ENCODE results near the gene ZNF74. TPM values are rescaled to one million over a fixed set of nuclear protein-coding genes. Genes with fewer than 3 reads are reported as not detected.
A peak's percentile ranks its signal among the peaks of the same experiment; 100 is the strongest.

Gene ZNF74
- polyA plus RNA-seq, 3 donors: 1.9 to 4.8 (median 1.9) TPM

DNA sequence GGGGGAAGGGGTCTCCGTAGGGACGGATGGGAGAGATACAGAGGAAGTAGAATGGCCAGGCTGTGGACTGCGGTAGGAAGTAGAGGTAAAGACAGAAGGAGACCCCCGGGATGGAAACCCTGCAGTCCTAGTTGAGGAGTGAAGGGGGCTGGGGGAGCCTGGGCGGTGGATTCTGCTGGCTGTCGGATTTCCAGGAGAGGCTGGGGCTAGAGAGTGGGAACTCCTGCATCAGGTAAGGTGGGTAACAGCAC is 44.4 kb downstream of the ZNF74 start:
- Histone ChIP-seq H4K20me1 (ENCODE audit: insufficient read depth, low read length) (peaks cover 13% of the 10 kb centered on the region), H3K27ac (ENCODE audit: low read depth in 1 of 2, low read length in 2 of 2) (no peak overlapping the region), H3K4me2 (replicated peaks; ENCODE audit: extremely low read depth, low read length, poor library complexity, severe bottlenecking) (no peak overlapping the region), H3K9ac (ENCODE audit: insufficient read depth, low read length, poor library complexity, severe bottlenecking) (no peak overlapping the region), H3K79me2 (ENCODE audit: insufficient read depth, low read length) (no peaks in the 10 kb centered on the region), H3K36me3 (replicated peaks in 1 of 2; ENCODE audit: control insufficient read depth in 1 of 2, insufficient read depth in 2 of 2, low read length in 2 of 2) (peaks cover 15 to 30% of the 10 kb centered on the region in 2 donors), H3K9me3 (replicated peaks in 1 of 2; ENCODE audit: control insufficient read depth in 1 of 2, insufficient read depth in 1 of 2, low read length in 2 of 2) (peaks cover 0 to 21% of the 10 kb centered on the region in 2 donors), H2AFZ (ENCODE audit: insufficient read depth, low read depth, low read length, poor library complexity, severe bottlenecking) (no peak overlapping the region), H3K4me1 (ENCODE audit: control insufficient read depth in 1 of 2, insufficient read depth in 2 of 2, low read length in 2 of 2) (peaks cover 13 to 19% of the 10 kb centered on the region in 2 donors), H3K27me3 (ENCODE audit: control insufficient read depth in 2 of 2, insufficient read depth in 2 of 2, low read length in 2 of 2) (peaks cover 36 to 56% of the 10 kb centered on the region in 2 donors), H3K4me3 (replicated peaks in 1 of 3; ENCODE audit: low read depth in 2 of 3, low read length in 3 of 3) (no peak overlapping the region)
- peaks cover 55 to 59% (median 56%) of the 10 kb centered on the region in 3 donors for H3K27me3 Mint-ChIP-seq (ENCODE audit: low read depth in 3 of 3)
- intact Hi-C loops (cut with micrococcal nuclease): no loop called here
- DNase-seq: no peak
- H3K4me3 Mint-ChIP-seq: peak overlapping the region in 1 of 2 donors; percentile 78
- H3K4me1 Mint-ChIP-seq: peaks cover 15% of the 10 kb centered on the region
- H3K27ac Mint-ChIP-seq: peak overlapping the region in 2 of 7 donors; percentile 53 to 61
- TF ChIP-seq, protein P1, sequence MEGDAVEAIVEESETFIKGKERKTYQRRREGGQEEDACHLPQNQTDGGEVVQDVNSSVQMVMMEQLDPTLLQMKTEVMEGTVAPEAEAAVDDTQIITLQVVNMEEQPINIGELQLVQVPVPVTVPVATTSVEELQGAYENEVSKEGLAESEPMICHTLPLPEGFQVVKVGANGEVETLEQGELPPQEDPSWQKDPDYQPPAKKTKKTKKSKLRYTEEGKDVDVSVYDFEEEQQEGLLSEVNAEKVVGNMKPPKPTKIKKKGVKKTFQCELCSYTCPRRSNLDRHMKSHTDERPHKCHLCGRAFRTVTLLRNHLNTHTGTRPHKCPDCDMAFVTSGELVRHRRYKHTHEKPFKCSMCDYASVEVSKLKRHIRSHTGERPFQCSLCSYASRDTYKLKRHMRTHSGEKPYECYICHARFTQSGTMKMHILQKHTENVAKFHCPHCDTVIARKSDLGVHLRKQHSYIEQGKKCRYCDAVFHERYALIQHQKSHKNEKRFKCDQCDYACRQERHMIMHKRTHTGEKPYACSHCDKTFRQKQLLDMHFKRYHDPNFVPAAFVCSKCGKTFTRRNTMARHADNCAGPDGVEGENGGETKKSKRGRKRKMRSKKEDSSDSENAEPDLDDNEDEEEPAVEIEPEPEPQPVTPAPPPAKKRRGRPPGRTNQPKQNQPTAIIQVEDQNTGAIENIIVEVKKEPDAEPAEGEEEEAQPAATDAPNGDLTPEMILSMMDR (IDR thresholded peaks at IDR 0.05): no peak
- H3K36me3 Mint-ChIP-seq: peaks cover 43 to 51% of the 10 kb centered on the region in 2 donors
- peaks cover 0 to 26% (median 11%) of the 10 kb centered on the region in 7 donors for H3K9me3 Mint-ChIP-seq
- 27% methylated on average over 6 of the region's 6 CpGs for WGBS (ENCODE audit: insufficient coverage)

DNA sequence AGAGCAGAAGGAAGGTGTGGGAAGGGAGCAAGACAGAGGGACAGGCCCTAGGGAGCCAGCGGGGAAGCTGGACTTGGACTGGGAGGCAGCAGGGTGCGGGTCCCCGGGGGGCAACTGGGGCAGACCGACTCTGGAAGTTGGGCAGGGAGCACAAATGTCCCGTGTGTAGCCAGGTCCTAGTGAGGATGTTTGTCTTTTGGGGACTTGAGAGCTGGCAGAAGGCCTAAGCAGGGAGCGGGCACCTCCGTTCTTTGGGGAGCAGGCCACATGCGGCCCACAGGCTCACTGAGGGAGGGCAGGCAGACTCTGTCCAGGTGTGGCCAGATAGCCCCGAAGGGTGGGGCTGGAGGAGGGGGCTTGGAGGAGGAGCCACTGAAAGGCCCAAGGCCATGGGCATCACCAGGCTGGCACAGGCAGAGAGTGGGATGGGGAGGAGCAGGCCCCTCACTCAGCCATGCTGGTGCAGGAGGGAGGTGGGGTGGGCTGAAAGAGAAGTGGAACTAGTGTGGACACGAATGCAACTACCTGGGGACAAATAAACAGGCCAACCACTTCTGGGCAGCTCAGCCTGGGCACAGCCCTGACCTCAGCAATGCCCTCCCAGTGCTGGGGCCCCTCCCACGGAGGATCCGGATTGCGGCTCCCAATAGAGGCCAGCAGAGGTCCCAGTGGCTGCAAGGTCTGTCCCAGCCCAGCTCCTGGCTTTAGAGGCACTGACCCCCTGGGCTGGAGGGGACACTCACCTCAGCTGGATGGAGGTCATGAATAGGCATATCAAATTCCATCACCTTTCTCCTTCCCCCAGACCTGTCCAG is 44.9 kb downstream of the ZNF74 start:
- 79% methylated on average over 10 of the region's 13 CpGs for WGBS (ENCODE audit: insufficient coverage)
- peaks cover 0 to 26% (median 11%) of the 10 kb centered on the region in 7 donors for H3K9me3 Mint-ChIP-seq
- DNase-seq: no peak
- H3K27ac ChIP-seq (ENCODE audit: low read depth in 1 of 2, low read length in 2 of 2): no peak overlapping the region
- H3K27me3 ChIP-seq (ENCODE audit: control insufficient read depth in 2 of 2, insufficient read depth in 2 of 2, low read length in 2 of 2): peaks cover 36 to 51% of the 10 kb centered on the region in 2 donors
- peaks cover 51 to 54% (median 53%) of the 10 kb centered on the region in 3 donors for H3K27me3 Mint-ChIP-seq (ENCODE audit: low read depth in 3 of 3)
- H3K4me1 ChIP-seq (ENCODE audit: control insufficient read depth in 1 of 2, insufficient read depth in 2 of 2, low read length in 2 of 2): peaks cover 13 to 19% of the 10 kb centered on the region in 2 donors
- H3K4me1 Mint-ChIP-seq: peaks cover 15% of the 10 kb centered on the region
- H3K27ac Mint-ChIP-seq: peak overlapping the region in 1 of 7 donors; percentile 53
- intact Hi-C loops (cut with micrococcal nuclease): no loop called here
- H2AFZ ChIP-seq (ENCODE audit: insufficient read depth, low read depth, low read length, poor library complexity, severe bottlenecking): no peak overlapping the region
- H3K79me2 ChIP-seq (ENCODE audit: insufficient read depth, low read length): no peaks in the 10 kb centered on the region
- H3K4me3 Mint-ChIP-seq: peak overlapping the region in 1 of 2 donors; percentile 78
- H3K36me3 ChIP-seq (replicated peaks in 1 of 2; ENCODE audit: control insufficient read depth in 1 of 2, insufficient read depth in 2 of 2, low read length in 2 of 2): peaks cover 16 to 30% of the 10 kb centered on the region in 2 donors
- no peak overlapping the region for H3K9ac ChIP-seq (ENCODE audit: insufficient read depth, low read length, poor library complexity, severe bottlenecking)
- H3K36me3 Mint-ChIP-seq: peaks cover 48 to 54% of the 10 kb centered on the region in 2 donors
- H3K9me3 ChIP-seq (replicated peaks in 1 of 2; ENCODE audit: control insufficient read depth in 1 of 2, insufficient read depth in 1 of 2, low read length in 2 of 2): peaks cover 0 to 21% of the 10 kb centered on the region in 2 donors
- H4K20me1 ChIP-seq (ENCODE audit: insufficient read depth, low read length): peaks cover 13% of the 10 kb centered on the region
- H3K4me2 ChIP-seq (replicated peaks; ENCODE audit: extremely low read depth, low read length, poor library complexity, severe bottlenecking): no peak overlapping the region
- no peak overlapping the region for H3K4me3 ChIP-seq (replicated peaks in 1 of 3; ENCODE audit: low read depth in 2 of 3, low read length in 3 of 3)
- TF ChIP-seq, protein P1 (IDR thresholded peaks at IDR 0.05): no peak
